ENCODE results near the gene HCST.
"Not testable (repeated sequence)": the region's sequence is repeated elsewhere in the genome, so short reads cannot be mapped to it uniquely, and the experiment has no call there.

Gene HCST, protein sequence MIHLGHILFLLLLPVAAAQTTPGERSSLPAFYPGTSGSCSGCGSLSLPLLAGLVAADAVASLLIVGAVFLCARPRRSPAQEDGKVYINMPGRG

GRCh38 chr19:35901854-35902661, at the start of gene HCST:
TSS of gene HCST (plus strand) at chr19:35902529. CDS start at chr19:35902594, 65 bp downstream.
- in situ Hi-C loops (cut with HindIII; ENCODE audit: low sequenced_read_pairs): loop anchor here (5.0 kb wide), 1 partner anchor 50 kb away; the partner anchor contains the start of gene NPHS1

DNA sequence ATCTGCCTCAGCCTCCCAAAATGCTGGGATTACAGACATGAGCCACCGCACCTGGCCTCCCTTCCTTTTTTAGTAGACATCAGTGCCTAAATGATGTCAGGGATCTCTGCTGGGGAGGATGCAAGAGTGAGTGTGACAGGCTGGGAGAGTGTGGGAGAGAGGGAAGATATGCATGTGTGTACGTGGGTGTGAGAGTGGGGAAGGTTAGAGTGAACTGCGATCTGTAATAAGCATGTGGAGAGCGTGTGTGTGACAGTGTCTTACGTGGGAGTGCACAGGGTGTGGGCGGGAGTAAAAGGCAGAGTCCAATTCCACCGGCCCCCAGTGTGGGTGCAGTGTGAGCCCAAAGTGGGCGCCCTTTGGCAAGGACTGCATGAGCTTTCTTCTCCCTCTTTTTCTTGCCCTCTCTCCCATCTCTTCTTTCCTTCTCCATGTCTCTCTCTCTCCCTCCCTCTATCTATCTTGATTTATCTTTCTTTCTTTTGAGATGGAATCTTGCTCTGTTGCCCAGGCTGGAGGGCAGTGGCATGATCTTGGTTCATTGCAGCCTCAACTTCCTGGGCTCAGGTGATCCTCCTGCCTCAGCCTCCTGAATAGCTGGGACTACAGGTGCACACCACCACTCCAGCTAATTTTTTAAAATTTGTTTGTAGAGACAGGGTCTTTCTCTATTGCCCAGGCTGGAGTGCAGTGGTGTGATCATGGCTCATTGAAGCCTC, 49.1 kb upstream of the HCST start:
- in situ Hi-C loops (cut with HindIII; ENCODE audit: low sequenced_read_pairs): loop anchor here (5.0 kb wide), 2 partner anchors 49 to 156 kb away; partner anchors contain the start of genes HCST and NFKBID

DNA sequence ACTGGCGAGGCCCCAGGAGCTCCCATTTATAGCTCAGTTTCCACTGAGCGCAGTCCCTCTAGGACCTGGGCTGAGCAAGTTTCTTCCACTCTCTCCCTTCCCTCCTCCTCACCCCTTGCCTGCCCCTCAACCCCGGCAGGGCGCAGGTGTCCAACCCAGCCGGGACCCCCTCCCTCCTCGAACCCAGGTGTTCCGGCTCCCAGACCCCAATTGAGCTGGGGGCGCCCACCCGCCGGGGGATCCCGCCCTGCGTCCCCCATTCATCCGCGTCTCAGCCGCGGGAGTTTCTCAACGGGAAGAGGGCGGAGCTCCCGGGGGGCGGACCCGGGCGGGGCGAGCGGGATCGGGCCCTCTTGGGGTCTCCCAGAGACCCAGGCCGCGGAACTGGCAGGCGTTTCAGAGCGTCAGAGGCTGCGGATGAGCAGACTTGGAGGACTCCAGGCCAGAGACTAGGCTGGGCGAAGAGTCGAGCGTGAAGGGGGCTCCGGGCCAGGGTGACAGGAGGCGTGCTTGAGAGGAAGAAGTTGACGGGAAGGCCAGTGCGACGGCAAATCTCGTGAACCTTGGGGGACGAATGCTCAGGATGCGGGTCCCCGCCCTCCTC, 45.7 kb upstream of the HCST start, which contains the start of gene KIRREL2:
KIRREL2 (plus strand) TSS at position 366 of the 604 bp plus-strand sequence; CDS start at position 575, 209 bp downstream.
- in situ Hi-C loops (cut with HindIII; ENCODE audit: low sequenced_read_pairs): no loop called here

GRCh38 chr19:35858311-35858710, 44.0 kb upstream of the HCST start:
- in situ Hi-C loops (cut with HindIII; ENCODE audit: low sequenced_read_pairs): no loop called here

DNA sequence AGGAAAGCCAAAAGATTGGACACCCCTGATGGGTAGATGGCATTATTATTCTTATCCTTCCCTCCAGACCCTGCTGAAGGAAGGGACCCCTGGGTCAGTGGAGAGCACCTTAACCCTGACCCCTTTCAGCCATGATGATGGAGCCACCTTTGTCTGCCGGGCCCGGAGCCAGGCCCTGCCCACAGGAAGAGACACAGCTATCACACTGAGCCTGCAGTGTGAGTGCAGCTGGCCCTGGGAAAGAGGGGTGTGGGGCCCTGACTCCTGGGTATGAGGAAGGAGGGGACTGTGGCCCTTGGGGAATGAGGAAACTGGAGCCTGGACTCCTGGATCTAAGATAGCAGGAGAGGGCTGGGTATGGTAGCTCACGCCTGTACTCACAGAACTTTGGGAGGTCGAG, 42.9 kb upstream of the HCST start:
- in situ Hi-C loops (cut with HindIII; ENCODE audit: low sequenced_read_pairs): no loop called here

- in situ Hi-C loops (cut with HindIII; ENCODE audit: low sequenced_read_pairs): no loop called here
These were observed 41.9 kb upstream of the HCST start for GRCh38 chr19:35860436-35860817.

GRCh38 chr19:35860818-35861639, 41.3 kb upstream of the HCST start:
- in situ Hi-C loops (cut with HindIII; ENCODE audit: low sequenced_read_pairs): no loop called here

- in situ Hi-C loops (cut with HindIII; ENCODE audit: low sequenced_read_pairs): no loop called here
These were observed 40.6 kb upstream of the HCST start for GRCh38 chr19:35861640-35862160.

DNA sequence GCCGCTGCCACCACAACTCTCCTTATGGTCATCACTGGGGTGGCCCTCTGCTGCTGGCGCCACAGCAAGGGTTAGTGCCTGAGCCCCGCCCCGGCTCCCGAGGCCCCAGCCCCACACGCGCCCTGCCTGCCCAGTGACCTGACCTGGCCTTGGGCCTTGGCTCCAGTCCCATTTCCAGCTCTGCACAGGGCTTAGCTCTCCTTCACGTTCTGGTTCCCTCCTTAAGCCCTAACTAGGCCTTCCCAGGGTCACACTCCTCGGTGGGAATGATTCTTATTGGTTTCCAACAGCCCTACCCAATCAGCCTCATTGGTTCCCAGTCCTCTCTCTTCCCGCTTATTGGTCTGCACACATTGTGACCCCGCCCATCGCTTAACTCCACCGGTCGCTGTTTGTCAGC, 39.8 kb upstream of the HCST start:
- in situ Hi-C loops (cut with HindIII; ENCODE audit: low sequenced_read_pairs): no loop called here

DNA sequence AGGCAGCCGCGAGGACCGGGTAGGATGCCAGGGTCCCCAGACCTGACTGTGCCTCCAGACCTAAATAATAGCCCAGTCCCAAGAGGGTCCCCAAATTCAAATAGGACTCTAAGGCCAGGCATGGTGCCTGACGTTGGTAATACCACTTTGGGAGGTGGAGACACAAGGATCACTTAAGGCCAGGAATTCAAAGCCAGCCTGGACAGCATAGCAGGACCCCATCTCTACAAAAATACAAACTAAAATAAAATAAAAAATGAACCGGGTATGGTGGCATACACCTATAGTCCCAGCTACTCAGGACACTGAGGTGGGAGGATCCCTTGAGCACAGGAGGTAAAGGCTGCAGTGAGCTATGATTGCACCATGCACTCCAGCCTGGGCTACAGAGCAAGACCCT, 39.3 kb upstream of the HCST start:
- in situ Hi-C loops (cut with HindIII; ENCODE audit: low sequenced_read_pairs): no loop called here

DNA sequence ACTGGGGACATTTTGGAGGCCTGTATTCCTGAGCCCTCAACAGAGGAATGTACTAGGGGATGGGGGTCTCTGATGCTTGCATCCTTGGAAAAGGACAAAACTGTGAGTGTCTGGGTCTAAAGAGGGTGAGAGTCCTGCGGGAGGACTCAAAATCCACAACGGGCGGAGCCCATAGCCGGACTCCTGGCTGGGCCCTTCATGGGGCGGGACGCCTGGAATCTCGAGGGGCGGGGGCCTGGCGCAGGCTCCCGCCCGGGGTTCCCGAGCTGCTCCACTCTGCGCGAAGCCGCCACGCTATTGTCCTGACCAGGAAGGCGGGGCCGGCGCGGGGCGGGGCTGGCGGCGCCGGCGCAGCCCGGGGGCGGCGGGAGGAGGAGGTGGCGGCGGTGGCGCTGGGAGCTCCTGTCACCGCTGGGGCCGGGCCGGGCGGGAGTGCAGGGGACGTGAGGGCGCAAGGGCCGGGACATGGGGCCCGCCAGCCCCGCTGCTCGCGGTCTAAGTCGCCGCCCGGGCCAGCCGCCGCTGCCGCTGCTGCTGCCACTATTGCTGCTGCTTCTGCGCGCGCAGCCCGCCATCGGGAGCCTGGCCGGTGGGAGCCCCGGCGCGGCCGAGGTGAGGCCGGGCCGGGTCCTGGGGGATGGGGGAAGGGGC, 34.0 kb upstream of the HCST start, which contains the start of gene APLP1:
APLP1 (plus strand) TSS at position 403 of the 651 bp plus-strand sequence; CDS start at position 466, 63 bp downstream.
- in situ Hi-C loops (cut with HindIII; ENCODE audit: low sequenced_read_pairs): no loop called here

GRCh38 chr19:35868823-35869326, 33.5 kb upstream of the HCST start:
- in situ Hi-C loops (cut with HindIII; ENCODE audit: low sequenced_read_pairs): no loop called here

- in situ Hi-C loops (cut with HindIII; ENCODE audit: low sequenced_read_pairs): no loop called here
These were observed 32.8 kb upstream of the HCST start for GRCh38 chr19:35869327-35870123.

- in situ Hi-C loops (cut with HindIII; ENCODE audit: low sequenced_read_pairs): not testable (repeated sequence)
These were observed 32.1 kb upstream of the HCST start for GRCh38 chr19:35870124-35870736.

- in situ Hi-C loops (cut with HindIII; ENCODE audit: low sequenced_read_pairs): no loop called here
These were observed 31.5 kb upstream of the HCST start for GRCh38 chr19:35870798-35871197.

GRCh38 chr19:35871611-35872010, 30.7 kb upstream of the HCST start:
- in situ Hi-C loops (cut with HindIII; ENCODE audit: low sequenced_read_pairs): no loop called here

DNA sequence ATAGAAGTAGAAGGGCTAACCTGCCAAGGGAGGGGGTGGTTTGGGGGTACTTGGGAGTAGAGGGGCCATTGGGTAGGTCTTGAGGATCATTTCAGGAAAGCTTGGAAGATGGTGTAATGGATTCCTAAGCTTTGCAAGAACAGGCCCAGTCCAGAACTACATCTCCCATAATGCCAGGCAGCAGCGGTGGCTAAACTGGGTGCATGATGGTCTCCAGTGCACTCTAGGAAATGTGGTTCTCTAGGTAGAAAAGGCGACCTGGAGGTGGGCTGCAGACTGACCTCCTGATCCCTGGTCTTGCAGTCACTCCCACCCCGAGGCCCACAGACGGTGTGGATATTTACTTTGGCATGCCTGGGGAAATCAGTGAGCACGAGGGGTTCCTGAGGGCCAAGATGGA, 30.1 kb upstream of the HCST start:
- in situ Hi-C loops (cut with HindIII; ENCODE audit: low sequenced_read_pairs): no loop called here

- in situ Hi-C loops (cut with HindIII; ENCODE audit: low sequenced_read_pairs): no loop called here
These were observed 27.9 kb upstream of the HCST start for GRCh38 chr19:35874392-35874930.
